Activated B cell treated with CpG ODN at 0.5 μM for 24 hours (primary cell): ENCODE data around the gene MYF5. TPM values are rescaled to one million over a fixed set of nuclear protein-coding genes. Genes with fewer than 3 reads are reported as not detected.

Source experiments
- ATAC-seq: fragments of 200-7000 bp; cut with Tn5 transposase; one replicate; pipeline ENCODE4 v1.10.0; 2021; ENCODE audit warnings: low read depth, mild to moderate bottlenecking, moderate library complexity
- CTCF ChIA-PET: fragments of 350-600 bp; sonication (Branson Sonifier 250); formaldehyde crosslinking; loops from one replicate; lab custom pipeline; 2021; ENCODE audit warnings: antibody characterized with exemption; lab: Charles Lee
- POLR2A ChIA-PET: fragments of 350-600 bp; sonication (Branson Sonifier 250); formaldehyde crosslinking; loops from one replicate; lab custom pipeline; 2021; ENCODE audit warnings: antibody characterized with exemption; lab: Charles Lee
- DNase-seq: peaks from one replicate; pipeline ENCODE4 v3.0.0; 2022
- H3K27ac Mint-ChIP-seq: one replicate; pipeline ENCODE4 v1.8.0; 2020; ENCODE audit warnings: mixed read lengths
- H3K27me3 Mint-ChIP-seq: one replicate; pipeline ENCODE4 v1.8.0; 2021; ENCODE audit warnings: mixed read lengths
- H3K36me3 Mint-ChIP-seq: one replicate; pipeline ENCODE4 v1.8.0; 2021; ENCODE audit warnings: low read depth, mixed read lengths
- H3K4me1 Mint-ChIP-seq: one replicate; pipeline ENCODE4 v1.8.0; 2021; ENCODE audit warnings: mixed read lengths
- H3K4me3 Mint-ChIP-seq: one replicate; pipeline ENCODE4 v1.8.0; 2020; ENCODE audit warnings: mild to moderate bottlenecking, mixed read lengths
- H3K9me3 Mint-ChIP-seq: one replicate; pipeline ENCODE4 v1.8.0; 2020; ENCODE audit warnings: mixed read lengths
- CTCF ChIP-seq: fragments of 200-600 bp; IDR thresholded peaks from one replicate; pipeline ENCODE4 v1.8.0; 2022; ENCODE audit warnings: antibody characterized with exemption, mild to moderate bottlenecking
- intact Hi-C: fragments of 100-400 bp; cut with micrococcal nuclease; formaldehyde crosslinking; loops from one replicate; pipeline ENCODE4 v1.15.1; 2024
- total RNA-seq: library from RNA; stranded (reverse); gene quantifications from 2 replicates; pipeline ENCODE4 v1.2.3, GENCODE V29; 2022

MYF5 gene
- total RNA-seq, 1 donor from 2014 or later, result not detected

DNA sequence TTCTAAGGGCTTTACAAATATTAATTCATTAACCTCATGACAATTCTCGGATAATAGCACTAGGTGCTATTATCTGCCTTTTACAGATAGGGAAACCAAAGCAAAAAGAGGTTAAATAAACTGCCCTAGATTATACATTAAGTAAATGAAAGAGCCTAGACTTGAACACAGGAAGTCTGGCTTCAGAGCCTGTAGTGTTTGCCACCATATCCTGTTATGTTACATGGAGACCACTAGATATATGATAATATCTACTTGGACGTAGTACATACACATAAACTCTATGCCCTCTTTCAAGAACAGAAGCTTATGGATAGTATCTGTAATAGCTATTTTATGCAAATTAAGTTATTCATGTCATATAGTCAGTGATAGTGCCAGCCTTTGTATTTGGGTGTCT, 26.2 kb upstream of the MYF5 start:
- Mint-ChIP-seq H3K4me1 (no peaks in the 10 kb centered on the region), H3K27me3 (no peaks in the 10 kb centered on the region), H3K27ac (no peak overlapping the region), H3K9me3 (no peaks in the 10 kb centered on the region), H3K36me3 (no peaks in the 10 kb centered on the region), H3K4me3 (no peak overlapping the region)
- intact Hi-C loops, result no loop called here
- POLR2A ChIA-PET, result no interaction called here
- DNase-seq, result no peak
- no peak for ATAC-seq
- TF ChIP-seq CTCF, result no peak
- CTCF ChIA-PET, result no interaction called here

DNA sequence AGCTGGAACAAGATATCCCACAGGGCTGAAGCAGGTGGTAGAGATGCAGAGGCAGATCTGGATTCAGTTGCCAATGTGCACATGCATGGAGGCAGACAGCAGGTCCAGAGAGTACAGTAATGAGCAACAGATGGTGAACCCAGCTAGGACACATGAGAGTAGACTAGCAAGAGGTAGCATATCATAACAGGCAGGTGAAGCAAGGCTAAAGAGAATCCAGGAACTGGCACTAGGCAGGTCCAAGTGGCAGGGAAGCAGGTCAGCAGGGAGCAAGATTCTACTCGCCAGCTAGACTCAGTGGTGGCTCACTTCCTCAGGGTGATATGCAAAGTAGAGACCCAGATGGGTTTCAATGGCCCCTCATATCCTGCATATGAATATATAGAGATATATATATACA, 24.6 kb upstream of the MYF5 start:
- no peaks in the 10 kb centered on the region for H3K27me3 Mint-ChIP-seq
- no peak for TF ChIP-seq CTCF
- ChIA-PET CTCF (no interaction called here), POLR2A (no interaction called here)
- DNase-seq, result no peak
- no peaks in the 10 kb centered on the region for H3K4me1 Mint-ChIP-seq
- ATAC-seq, result no peak
- H3K9me3 Mint-ChIP-seq, result no peaks in the 10 kb centered on the region
- intact Hi-C loops, result no loop called here
- H3K27ac Mint-ChIP-seq, result no peak overlapping the region
- no peak overlapping the region for H3K4me3 Mint-ChIP-seq
- no peaks in the 10 kb centered on the region for H3K36me3 Mint-ChIP-seq

GRCh38 chr12:80697270-80697887, 19.3 kb upstream of the MYF5 start:
- intact Hi-C loops, result no loop called here
- no peak overlapping the region for H3K4me3 Mint-ChIP-seq
- H3K36me3 Mint-ChIP-seq, result no peaks in the 10 kb centered on the region
- no peak for TF ChIP-seq CTCF
- no peak for DNase-seq
- no peaks in the 10 kb centered on the region for H3K4me1 Mint-ChIP-seq
- ATAC-seq, result no peak
- H3K27me3 Mint-ChIP-seq, result no peaks in the 10 kb centered on the region
- CTCF ChIA-PET, result no interaction called here
- no peak overlapping the region for H3K27ac Mint-ChIP-seq
- peaks cover 2% of the 10 kb centered on the region for H3K9me3 Mint-ChIP-seq
- POLR2A ChIA-PET, result no interaction called here

DNA sequence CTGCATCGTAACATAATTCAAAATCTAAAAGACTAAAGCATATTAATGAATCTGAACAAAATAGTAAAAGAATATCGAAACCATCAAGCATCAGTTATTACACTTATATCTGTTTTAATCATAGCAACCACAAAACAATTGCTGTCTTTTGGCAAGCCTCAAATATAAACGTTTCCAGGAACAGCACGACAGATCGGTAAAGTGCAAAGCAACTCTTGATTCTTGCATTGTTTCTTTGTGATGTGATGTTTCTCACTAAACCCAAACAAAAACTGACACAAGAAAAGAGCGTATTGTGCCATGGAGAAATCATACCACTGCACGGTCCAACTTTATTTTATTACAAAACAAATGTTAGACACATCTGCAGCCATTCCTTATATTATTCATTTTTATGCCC, 18.5 kb upstream of the MYF5 start:
- intact Hi-C loops, result no loop called here
- DNase-seq (no peak), ATAC-seq (no peak)
- H3K36me3 Mint-ChIP-seq, result no peaks in the 10 kb centered on the region
- H3K9me3 Mint-ChIP-seq, result peaks cover 2% of the 10 kb centered on the region
- ChIA-PET CTCF (no interaction called here), POLR2A (no interaction called here)
- no peak overlapping the region for H3K4me3 Mint-ChIP-seq
- H3K4me1 Mint-ChIP-seq, result no peaks in the 10 kb centered on the region
- no peaks in the 10 kb centered on the region for H3K27me3 Mint-ChIP-seq
- no peak overlapping the region for H3K27ac Mint-ChIP-seq
- no peak for TF ChIP-seq CTCF

GRCh38 chr12:80698847-80699542, 17.7 kb upstream of the MYF5 start:
- intact Hi-C loops, result no loop called here
- Mint-ChIP-seq H3K4me3 (no peak overlapping the region), H3K27ac (no peak overlapping the region), H3K27me3 (no peaks in the 10 kb centered on the region), H3K4me1 (no peaks in the 10 kb centered on the region), H3K9me3 (peaks cover 2% of the 10 kb centered on the region), H3K36me3 (no peaks in the 10 kb centered on the region)
- DNase-seq (no peak), ATAC-seq (no peak)
- TF ChIP-seq CTCF, result no peak
- ChIA-PET POLR2A (no interaction called here), CTCF (no interaction called here)
